Activated naive CD4-positive, alpha-beta T cell treated with anti-CD3 and anti-CD28 coated beads, Interleukin-2, amount 50 U/mL, for 72 hours (primary cell): Measurements from ENCODE around the gene NOM1. TPM values are rescaled to one million over a fixed set of nuclear protein-coding genes. Genes with fewer than 3 reads are reported as not detected.
A peak's percentile ranks its signal among the peaks of the same experiment; 100 is the strongest.
"Not testable (repeated sequence)": the region's sequence is repeated elsewhere in the genome, so short reads cannot be mapped to it uniquely, and the experiment has no call there.

Source experiments
- ATAC-seq, 2 donors: fragments of 150-1000 bp; cut with Tn5 transposase; 2 replicates each; pipeline ENCODE4 v1.10.0; 2021; ENCODE audit warnings: mild to moderate bottlenecking in 2 of 2, moderate library complexity in 2 of 2
- DNase-seq, 2 donors: peaks; one replicate each; pipeline ENCODE4 v3.0.0; 2021 to 2022; ENCODE audit warnings: low spot score in 2 of 2
- H3K27ac Mint-ChIP-seq, 2 donors: one replicate each; pipeline ENCODE4 v1.8.0; 2022; ENCODE audit warnings: mild to moderate bottlenecking in 2 of 2, mixed read lengths in 2 of 2
- H3K36me3 Mint-ChIP-seq, 2 donors: one replicate each; pipeline ENCODE4 v1.8.0; 2022; ENCODE audit warnings: mixed read lengths in 2 of 2
- H3K9me3 Mint-ChIP-seq, 2 donors: one replicate each; pipeline ENCODE4 v1.8.0; 2022; ENCODE audit warnings: mixed read lengths in 2 of 2
- total RNA-seq, 2 donors: library from RNA; stranded (reverse); gene quantifications; one replicate each; pipeline ENCODE4 v1.2.3, GENCODE V29; 2022

Gene NOM1
- 10 to 100 TPM; 29.2 to 45.2 TPM for total RNA-seq

GRCh38 chr7:156949541-156950380, at the start of gene NOM1:
NOM1 (plus strand) TSS chr7:156949712; CDS start chr7:156949738, 26 bp downstream.
- peak; percentile 92 to 96 for DNase-seq
- Mint-ChIP-seq H3K9me3 (no peaks in the 10 kb centered on the region), H3K36me3 (peaks cover 19 to 50% of the 10 kb centered on the region in 2 donors), H3K27ac (peak within 1 kb of the TSS; percentile 89 to 95)
- ATAC-seq = peak; percentile 94 to 95

- DNase-seq, H3K27ac Mint-ChIP-seq, H3K9me3 Mint-ChIP-seq, ATAC-seq, H3K36me3 Mint-ChIP-seq: not testable (repeated sequence)
Measured at GRCh38 chr7:156900093-156900492, 49.4 kb upstream of the NOM1 start.

GRCh38 chr7:156903232-156903909, 46.1 kb upstream of the NOM1 start:
- Mint-ChIP-seq H3K36me3 (no peaks in the 10 kb centered on the region), H3K9me3 (no peaks in the 10 kb centered on the region), H3K27ac (peak overlapping the region in 1 of 2 donors; percentile 7)
- ATAC-seq (peak; percentile 66 to 88), DNase-seq (no peak)

- DNase-seq (no peak), ATAC-seq (no peak)
- Mint-ChIP-seq H3K9me3 (no peaks in the 10 kb centered on the region), H3K36me3 (peaks cover 0 to 5% of the 10 kb centered on the region in 2 donors), H3K27ac (no peak overlapping the region)
Measured at GRCh38 chr7:156906200-156906649, 43.3 kb upstream of the NOM1 start.

GRCh38 chr7:156907656-156908055, 41.9 kb upstream of the NOM1 start:
- ATAC-seq (no peak), DNase-seq (no peak)
- H3K27ac Mint-ChIP-seq = no peak overlapping the region
- H3K9me3 Mint-ChIP-seq = peaks cover 0 to 6% of the 10 kb centered on the region in 2 donors
- H3K36me3 Mint-ChIP-seq = peaks cover 0 to 12% of the 10 kb centered on the region in 2 donors

- H3K27ac Mint-ChIP-seq, DNase-seq, ATAC-seq: not testable (repeated sequence)
- H3K9me3 Mint-ChIP-seq = peaks cover 0 to 12% of the 10 kb centered on the region in 2 donors
- peaks cover 0 to 21% of the 10 kb centered on the region in 2 donors for H3K36me3 Mint-ChIP-seq
Measured at GRCh38 chr7:156909574-156910252, 39.8 kb upstream of the NOM1 start.

GRCh38 chr7:156918635-156919034, 30.9 kb upstream of the NOM1 start:
- ATAC-seq (peak; percentile 4 to 76), DNase-seq (no peak)
- Mint-ChIP-seq H3K9me3 (peaks cover 0 to 9% of the 10 kb centered on the region in 2 donors), H3K36me3 (peaks cover 0 to 31% of the 10 kb centered on the region in 2 donors), H3K27ac (peak overlapping the region in 1 of 2 donors; percentile 91)

- DNase-seq (peak in 1 of 2 donors; percentile 22), ATAC-seq (no peak)
- Mint-ChIP-seq H3K27ac (peak overlapping the region in 1 of 2 donors; percentile 91), H3K9me3 (peaks cover 0 to 4% of the 10 kb centered on the region in 2 donors), H3K36me3 (peaks cover 0 to 28% of the 10 kb centered on the region in 2 donors)
Measured at GRCh38 chr7:156919132-156919713, 30.3 kb upstream of the NOM1 start.

GRCh38 chr7:156920076-156920475, 29.4 kb upstream of the NOM1 start:
- Mint-ChIP-seq H3K36me3 (peaks cover 0 to 31% of the 10 kb centered on the region in 2 donors), H3K9me3 (peaks cover 0 to 4% of the 10 kb centered on the region in 2 donors), H3K27ac (peak overlapping the region in 1 of 2 donors; percentile 91)
- no peak for ATAC-seq
- no peak for DNase-seq

- Mint-ChIP-seq H3K36me3 (peaks cover 0 to 25% of the 10 kb centered on the region in 2 donors), H3K27ac (peak overlapping the region in 1 of 2 donors; percentile 1)
- not testable (repeated sequence) for DNase-seq, H3K9me3 Mint-ChIP-seq, ATAC-seq
Measured at GRCh38 chr7:156920487-156921373, 28.8 kb upstream of the NOM1 start.

GRCh38 chr7:156922304-156922703, 27.2 kb upstream of the NOM1 start:
- DNase-seq, H3K9me3 Mint-ChIP-seq, ATAC-seq: not testable (repeated sequence)
- Mint-ChIP-seq H3K36me3 (peaks cover 0 to 16% of the 10 kb centered on the region in 2 donors), H3K27ac (peak overlapping the region; percentile 20 to 96)

- H3K9me3 Mint-ChIP-seq, H3K27ac Mint-ChIP-seq, ATAC-seq, DNase-seq: not testable (repeated sequence)
- H3K36me3 Mint-ChIP-seq = peaks cover 0 to 13% of the 10 kb centered on the region in 2 donors
Measured at GRCh38 chr7:156925821-156926220, 23.7 kb upstream of the NOM1 start.

- DNase-seq (no peak), ATAC-seq (no peak)
- H3K27ac Mint-ChIP-seq = no peak overlapping the region
- peaks cover 0 to 13% of the 10 kb centered on the region in 2 donors for H3K36me3 Mint-ChIP-seq
- peaks cover 0 to 4% of the 10 kb centered on the region in 2 donors for H3K9me3 Mint-ChIP-seq
Measured at GRCh38 chr7:156927571-156928405, 21.7 kb upstream of the NOM1 start.

GRCh38 chr7:156928406-156928747, 21.1 kb upstream of the NOM1 start:
- ATAC-seq = no peak
- Mint-ChIP-seq H3K36me3 (peaks cover 0 to 10% of the 10 kb centered on the region in 2 donors), H3K27ac (no peak overlapping the region), H3K9me3 (peaks cover 0 to 2% of the 10 kb centered on the region in 2 donors)
- no peak for DNase-seq
